Gastrocnemius medialis (tissue), 4 donors: Measurements from ENCODE around the gene COL23A1.

Source experiments
- POLR2A ChIP-seq, 2 donors: fragments of 450-650 bp; IDR thresholded peaks; one replicate each; pipeline ENCODE4 v1.6.1; 2017; ENCODE audit warnings: antibody characterized with exemption in 2 of 2, mild to moderate bottlenecking in 2 of 2, moderate library complexity in 2 of 2
- TF ChIP-seq, protein P1 (sequence below), 5 experiments: fragments of 450-650 bp in 3 of 5; fragments of 200-600 bp in 2 of 5; sonication (generic) in 2 of 5; IDR thresholded peaks in 4 of 5; conservative IDR thresholded peaks in 1 of 5; 1 replicate in 4 of 5; 2 replicates in 1 of 5; pipeline ENCODE4 v1.5.1; 2016 to 2019; ENCODE audit warnings: antibody characterized with exemption in 5 of 5, mild to moderate bottlenecking in 3 of 5, moderate library complexity in 3 of 5

DNA sequence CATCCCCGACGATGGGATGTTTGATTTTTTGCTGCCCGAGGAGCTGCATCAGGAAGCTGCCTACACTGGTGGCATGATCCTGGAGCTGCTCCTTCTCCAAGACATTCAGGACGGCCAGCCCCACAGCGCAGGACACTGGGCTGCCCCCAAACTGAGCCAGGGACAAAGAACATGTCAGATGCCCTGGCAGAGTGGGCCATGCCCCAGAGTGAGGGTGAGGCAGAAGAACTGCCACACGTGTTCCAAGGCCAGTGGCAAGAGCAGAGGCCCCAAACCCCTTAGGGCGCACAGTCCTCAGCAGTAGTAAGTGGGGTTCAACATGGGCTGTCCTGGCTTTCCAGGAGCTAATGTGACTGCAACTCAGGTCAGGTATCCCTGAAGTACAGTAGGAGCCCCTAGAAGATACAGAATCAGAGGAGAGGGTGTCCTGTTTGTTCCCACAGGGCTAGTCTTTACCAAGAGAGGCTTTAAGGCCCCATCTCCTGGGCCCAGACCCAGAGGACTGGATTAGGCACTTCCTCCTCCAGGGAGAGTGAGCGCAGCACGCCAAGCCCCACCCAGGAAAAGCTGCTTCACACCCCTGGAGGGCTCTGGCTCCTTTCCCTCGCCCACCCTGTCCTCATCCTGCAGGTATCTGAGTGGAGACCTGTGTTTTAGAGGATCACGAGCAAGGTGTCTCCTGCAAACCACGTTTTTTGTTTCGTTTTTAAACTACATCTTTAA lies 374.8 kb downstream of the COL23A1 start:
- TF ChIP-seq, protein P1, sequence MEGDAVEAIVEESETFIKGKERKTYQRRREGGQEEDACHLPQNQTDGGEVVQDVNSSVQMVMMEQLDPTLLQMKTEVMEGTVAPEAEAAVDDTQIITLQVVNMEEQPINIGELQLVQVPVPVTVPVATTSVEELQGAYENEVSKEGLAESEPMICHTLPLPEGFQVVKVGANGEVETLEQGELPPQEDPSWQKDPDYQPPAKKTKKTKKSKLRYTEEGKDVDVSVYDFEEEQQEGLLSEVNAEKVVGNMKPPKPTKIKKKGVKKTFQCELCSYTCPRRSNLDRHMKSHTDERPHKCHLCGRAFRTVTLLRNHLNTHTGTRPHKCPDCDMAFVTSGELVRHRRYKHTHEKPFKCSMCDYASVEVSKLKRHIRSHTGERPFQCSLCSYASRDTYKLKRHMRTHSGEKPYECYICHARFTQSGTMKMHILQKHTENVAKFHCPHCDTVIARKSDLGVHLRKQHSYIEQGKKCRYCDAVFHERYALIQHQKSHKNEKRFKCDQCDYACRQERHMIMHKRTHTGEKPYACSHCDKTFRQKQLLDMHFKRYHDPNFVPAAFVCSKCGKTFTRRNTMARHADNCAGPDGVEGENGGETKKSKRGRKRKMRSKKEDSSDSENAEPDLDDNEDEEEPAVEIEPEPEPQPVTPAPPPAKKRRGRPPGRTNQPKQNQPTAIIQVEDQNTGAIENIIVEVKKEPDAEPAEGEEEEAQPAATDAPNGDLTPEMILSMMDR (IDR thresholded peaks at IDR 0.05 in 4 of 5, conservative IDR thresholded peaks at IDR 0.05 in 1 of 5), result no peak
- TF ChIP-seq POLR2A (IDR thresholded peaks at IDR 0.05), result no peak
